HCT116 (cell line): ENCODE data around the gene MICAL1. TPM values are rescaled to one million over a fixed set of nuclear protein-coding genes. Genes with fewer than 3 reads are reported as not detected.

Experiments
- ATAC-seq: fragments of 200-7000 bp; cut with Tn5 transposase; 2 replicates; pipeline ENCODE4 v1.9.1; 2020; ENCODE audit warnings: mild to moderate bottlenecking, moderate library complexity
- BruUV-seq: library from RNA; stranded (reverse); fragments of 400-500 nt; replicated peaks from 2 replicates; lab custom pipeline; 2021; lab: Mats Ljungman, UMichigan
- CTCF ChIA-PET: fragments of 300-600 bp; sonication (Branson Sonifier 250); formaldehyde crosslinking; loops from one replicate; lab custom pipeline; 2021; ENCODE audit warnings: antibody characterized with exemption; lab: Charles Lee
- POLR2A ChIA-PET: fragments of 300-600, 350-600 bp; sonication (Branson Sonifier 250); formaldehyde crosslinking; loops from one replicate; lab custom pipeline; 2021; ENCODE audit warnings: antibody characterized with exemption; lab: Charles Lee
- RAD21 ChIA-PET, 2 experiments: fragments of 300-600 bp; sonication (Branson Sonifier 250); formaldehyde crosslinking; loops; one replicate each; lab custom pipeline; 2023; ENCODE audit warnings: low total read pairs in 2 of 2; ENCODE audit not compliant: uncharacterized antibody in 2 of 2, unreplicated experiment in 2 of 2, low non-redundant PET in 1 of 2; lab: Charles Lee
- DNase-seq: peaks from one replicate; pipeline ENCODE4 v3.0.0-alpha.2; 2010; ENCODE audit warnings: low read depth, low spot score
- H2AFZ ChIP-seq: fragments of 200-600 bp; shearing (Covaris generic), sonication (generic); 2 replicates; pipeline ENCODE4 v1.6.1; 2017; ENCODE audit warnings: low read depth, mixed run types, mixed read lengths, antibody characterized with exemption, low read length; ENCODE audit not compliant: poor library complexity, severe bottlenecking
- H3K27ac ChIP-seq: 2 replicates; pipeline ENCODE4 v1.5.1; 2012; ENCODE audit warnings: low read depth, low read length
- H3K27me3 ChIP-seq: fragments of 200-600 bp; sonication (generic); 2 replicates; pipeline ENCODE4 v1.6.1; 2016; ENCODE audit warnings: mixed run types, low read length, mixed read lengths; ENCODE audit not compliant: insufficient read depth
- H3K36me3 ChIP-seq, 2 experiments: fragments of 200-500 bp in 1 of 2; fragments of 200-600 bp in 1 of 2; sonication (Bioruptor generic) in 1 of 2; sonication (generic) in 1 of 2; 2 replicates each; pipeline versions ENCODE4 v1.5.1 to v1.6.1; 2014 to 2016; ENCODE audit warnings: low read length in 2 of 2, inconsistent platforms in 1 of 2, mixed read lengths in 1 of 2, mixed run types in 1 of 2; ENCODE audit not compliant: insufficient read depth in 2 of 2, control insufficient read depth in 1 of 2
- H3K4me1 ChIP-seq, 2 experiments: fragments of 200-600 bp in 1 of 2; sonication (generic) in 1 of 2; 2 replicates each; pipeline versions ENCODE4 v1.5.1 to v1.6.1; 2012 to 2017; ENCODE audit warnings: low read length in 2 of 2, inconsistent platforms in 1 of 2, mild to moderate bottlenecking in 1 of 2, mixed read lengths in 1 of 2, mixed run types in 1 of 2, moderate library complexity in 1 of 2; ENCODE audit not compliant: insufficient read depth in 2 of 2, control insufficient read depth in 1 of 2
- H3K4me2 ChIP-seq: fragments of 200-600 bp; sonication (generic); 2 replicates; pipeline ENCODE4 v1.6.1; 2017; ENCODE audit warnings: mixed run types, low read length, mixed read lengths
- H3K4me3 ChIP-seq, 2 experiments: fragments of 200-600 bp in 1 of 2; sonication (generic) in 1 of 2; replicated peaks in 1 of 2; 2 replicates each; pipeline ENCODE4 v1.5.1; 2011 to 2016; ENCODE audit warnings: low read length in 2 of 2, control low read depth in 1 of 2, low read depth in 1 of 2, mild to moderate bottlenecking in 1 of 2, mixed read lengths in 1 of 2, mixed run types in 1 of 2
- H3K79me2 ChIP-seq: fragments of 200-600 bp; sonication (generic); 2 replicates; pipeline ENCODE4 v1.6.1; 2017; ENCODE audit warnings: mild to moderate bottlenecking, mixed run types, low read length, moderate library complexity, mixed read lengths; ENCODE audit not compliant: insufficient read depth
- H3K9ac ChIP-seq: fragments of 200-600 bp; sonication (generic); 2 replicates; pipeline ENCODE4 v1.6.1; 2016; ENCODE audit warnings: low read length, mixed read lengths
- H3K9me2 ChIP-seq: fragments of 200-600 bp; sonication (generic), shearing (Covaris generic); 2 replicates; pipeline ENCODE4 v1.6.1; 2017; ENCODE audit warnings: mixed run types, mild to moderate bottlenecking, moderate library complexity; ENCODE audit not compliant: insufficient read depth
- H3K9me3 ChIP-seq, 2 experiments: fragments of 200-500 bp in 1 of 2; fragments of 200-600 bp in 1 of 2; sonication (Bioruptor generic) in 1 of 2; sonication (generic) in 1 of 2; 2 replicates each; pipeline ENCODE4 v1.6.1; 2014 to 2017; ENCODE audit warnings: low read length in 2 of 2, mixed read lengths in 2 of 2, inconsistent platforms in 1 of 2, low read depth in 1 of 2, mild to moderate bottlenecking in 1 of 2, mixed run types in 1 of 2, moderate library complexity in 1 of 2; ENCODE audit not compliant: control insufficient read depth in 1 of 2, insufficient read depth in 1 of 2
- H4K20me1 ChIP-seq: fragments of 200-600 bp; sonication (generic), shearing (Covaris generic); 2 replicates; pipeline ENCODE4 v1.6.1; 2017; ENCODE audit warnings: mixed run types, mild to moderate bottlenecking, moderate library complexity; ENCODE audit not compliant: insufficient read depth
- CBX3 ChIP-seq: IDR thresholded peaks from 2 replicates; pipeline ENCODE4 v1.6.1; 2012; ENCODE audit warnings: low read depth
- CEBPB ChIP-seq: IDR thresholded peaks from 2 replicates; pipeline ENCODE4 v1.6.1; 2012; ENCODE audit warnings: low read depth
- ELF1 ChIP-seq: IDR thresholded peaks from 2 replicates; pipeline ENCODE4 v1.6.1; 2012; ENCODE audit warnings: low read depth, borderline replicate concordance
- EZH2phosphoT487 ChIP-seq: fragments of 200-600 bp; IDR thresholded peaks from 2 replicates; pipeline ENCODE4 v1.6.1; 2018; ENCODE audit warnings: antibody characterized with exemption, borderline replicate concordance
- JUND ChIP-seq: IDR thresholded peaks from 2 replicates; pipeline ENCODE4 v1.6.1; 2012
- POLR2A ChIP-seq: IDR thresholded peaks from 2 replicates; pipeline ENCODE4 v1.7.0; 2011; ENCODE audit warnings: borderline replicate concordance; ENCODE audit not compliant: insufficient read depth, insufficient read length; ENCODE audit errors: extremely low read depth
- POLR2AphosphoS5 ChIP-seq: IDR thresholded peaks from 2 replicates; pipeline ENCODE4 v1.6.1; 2011; ENCODE audit warnings: mild to moderate bottlenecking, low read depth, low read length, moderate library complexity
- SIN3A ChIP-seq: IDR thresholded peaks from 2 replicates; pipeline ENCODE4 v1.6.1; 2012; ENCODE audit warnings: low read depth
- TCF7L2 ChIP-seq: IDR thresholded peaks from 2 replicates; pipeline ENCODE4 v1.7.0; 2011; ENCODE audit warnings: borderline replicate concordance, inconsistent platforms; ENCODE audit not compliant: insufficient read depth, insufficient read length; ENCODE audit errors: extremely low read depth
- YY1 ChIP-seq: IDR thresholded peaks from 2 replicates; pipeline ENCODE4 v1.6.1; 2011; ENCODE audit warnings: low read length, low read depth, moderate library complexity, mild to moderate bottlenecking; ENCODE audit not compliant: insufficient replicate concordance; ENCODE audit errors: extremely low read depth
- intact Hi-C: fragments of 100-400 bp; cut with micrococcal nuclease; formaldehyde crosslinking; loops from 2 replicates; pipeline ENCODE4 v1.10.0; 2022
- total RNA-seq: library from RNA; stranded (reverse); gene quantifications from one replicate; pipeline ENCODE4 v1.2.1, GENCODE V29; 2021; ENCODE audit not compliant: unreplicated experiment
- TF ChIP-seq, protein P1 (sequence below), 3 experiments: fragments of 200-600 bp in 1 of 3; sonication (generic) in 1 of 3; IDR thresholded peaks in 2 of 3; conservative IDR thresholded peaks in 1 of 3; 2 replicates each; pipeline ENCODE4 v1.5.1; 2012 to 2017; ENCODE audit warnings: low read depth in 2 of 3, low read length in 2 of 3, antibody characterized with exemption in 1 of 3, borderline replicate concordance in 1 of 3, control low read depth in 1 of 3, mild to moderate bottlenecking in 1 of 3, mixed read lengths in 1 of 3, mixed run types in 1 of 3, moderate library complexity in 1 of 3; ENCODE audit not compliant: insufficient read depth in 1 of 3
- TF ChIP-seq, protein P2 (sequence below): IDR thresholded peaks from 2 replicates; pipeline ENCODE4 v1.6.1; 2011; ENCODE audit warnings: mild to moderate bottlenecking, low read length, moderate library complexity; ENCODE audit not compliant: insufficient replicate concordance; ENCODE audit errors: extremely low read depth
- TF ChIP-seq, protein P3 (sequence below): IDR thresholded peaks from 2 replicates; pipeline ENCODE4 v1.6.1; 2012; ENCODE audit warnings: low read depth

Gene MICAL1
- total RNA-seq, 1 experiment from 2014 or later, result 23.9 TPM

DNA sequence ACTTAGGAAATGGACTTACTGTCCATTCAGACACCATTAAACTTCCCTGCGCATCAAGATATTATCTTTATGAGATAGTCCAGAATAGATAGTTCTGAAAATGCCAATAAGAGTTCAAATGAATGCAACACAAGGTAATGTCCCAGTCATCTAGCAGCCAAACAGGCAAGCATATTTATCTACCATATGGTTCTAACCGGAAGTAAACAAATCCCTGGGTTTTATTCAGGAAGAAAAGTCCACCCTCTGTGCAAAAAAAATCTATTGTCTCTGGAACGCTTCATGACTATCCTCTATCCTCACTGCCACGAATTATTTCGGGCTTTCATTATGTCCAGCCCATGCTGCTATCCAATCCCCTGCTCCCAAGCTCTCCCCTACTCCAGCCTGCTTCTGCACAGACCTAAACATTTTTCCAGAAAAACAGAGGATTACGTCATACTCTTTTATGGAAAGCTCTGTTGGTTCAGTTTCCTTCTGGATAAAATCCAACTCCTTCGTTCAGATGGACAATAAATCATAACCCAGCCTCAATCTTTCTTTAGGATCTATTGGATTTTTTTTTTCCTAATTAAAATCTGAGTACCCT, 26.6 kb downstream of the MICAL1 start:
- DNase-seq, result no peak
- Histone ChIP-seq H3K9me3 (no peaks in the 10 kb centered on the region), H3K36me3 (no peaks in the 10 kb centered on the region), H2AFZ (no peak overlapping the region), H3K27ac (no peak overlapping the region), H3K9me2 (no peaks in the 10 kb centered on the region), H3K79me2 (no peaks in the 10 kb centered on the region), H3K4me1 (peaks cover 0 to 9% of the 10 kb centered on the region in 2 experiments; a peak in 2 of 4 replicates), H4K20me1 (no peaks in the 10 kb centered on the region), H3K27me3 (no peaks in the 10 kb centered on the region), H3K4me3 (no peak overlapping the region), H3K4me2 (no peak overlapping the region), H3K9ac (no peak overlapping the region)
- ChIA-PET POLR2A (no interaction called here), RAD21 (no interaction called here), CTCF (no interaction called here)
- no TSS peak for BruUV-seq
- intact Hi-C loops, result no loop called here
- ATAC-seq, result no peak
- TF ChIP-seq, protein P1, sequence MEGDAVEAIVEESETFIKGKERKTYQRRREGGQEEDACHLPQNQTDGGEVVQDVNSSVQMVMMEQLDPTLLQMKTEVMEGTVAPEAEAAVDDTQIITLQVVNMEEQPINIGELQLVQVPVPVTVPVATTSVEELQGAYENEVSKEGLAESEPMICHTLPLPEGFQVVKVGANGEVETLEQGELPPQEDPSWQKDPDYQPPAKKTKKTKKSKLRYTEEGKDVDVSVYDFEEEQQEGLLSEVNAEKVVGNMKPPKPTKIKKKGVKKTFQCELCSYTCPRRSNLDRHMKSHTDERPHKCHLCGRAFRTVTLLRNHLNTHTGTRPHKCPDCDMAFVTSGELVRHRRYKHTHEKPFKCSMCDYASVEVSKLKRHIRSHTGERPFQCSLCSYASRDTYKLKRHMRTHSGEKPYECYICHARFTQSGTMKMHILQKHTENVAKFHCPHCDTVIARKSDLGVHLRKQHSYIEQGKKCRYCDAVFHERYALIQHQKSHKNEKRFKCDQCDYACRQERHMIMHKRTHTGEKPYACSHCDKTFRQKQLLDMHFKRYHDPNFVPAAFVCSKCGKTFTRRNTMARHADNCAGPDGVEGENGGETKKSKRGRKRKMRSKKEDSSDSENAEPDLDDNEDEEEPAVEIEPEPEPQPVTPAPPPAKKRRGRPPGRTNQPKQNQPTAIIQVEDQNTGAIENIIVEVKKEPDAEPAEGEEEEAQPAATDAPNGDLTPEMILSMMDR (IDR thresholded peaks at IDR 0.05 in 2 of 3, conservative IDR thresholded peaks at IDR 0.05 in 1 of 3; ENCODE audit: borderline replicate concordance in 1 of 3, insufficient read depth in 1 of 3, low read depth in 2 of 3, low read length in 2 of 3), result no peak
- TF ChIP-seq YY1 (no peak), EZH2phosphoT487 (no peak), POLR2A (no peak), CBX3 (no peak), JUND (no peak), SIN3A (no peak), POLR2AphosphoS5 (no peak), TCF7L2 (no peak), ELF1 (no peak), CEBPB (no peak)
- TF ChIP-seq, protein P2, sequence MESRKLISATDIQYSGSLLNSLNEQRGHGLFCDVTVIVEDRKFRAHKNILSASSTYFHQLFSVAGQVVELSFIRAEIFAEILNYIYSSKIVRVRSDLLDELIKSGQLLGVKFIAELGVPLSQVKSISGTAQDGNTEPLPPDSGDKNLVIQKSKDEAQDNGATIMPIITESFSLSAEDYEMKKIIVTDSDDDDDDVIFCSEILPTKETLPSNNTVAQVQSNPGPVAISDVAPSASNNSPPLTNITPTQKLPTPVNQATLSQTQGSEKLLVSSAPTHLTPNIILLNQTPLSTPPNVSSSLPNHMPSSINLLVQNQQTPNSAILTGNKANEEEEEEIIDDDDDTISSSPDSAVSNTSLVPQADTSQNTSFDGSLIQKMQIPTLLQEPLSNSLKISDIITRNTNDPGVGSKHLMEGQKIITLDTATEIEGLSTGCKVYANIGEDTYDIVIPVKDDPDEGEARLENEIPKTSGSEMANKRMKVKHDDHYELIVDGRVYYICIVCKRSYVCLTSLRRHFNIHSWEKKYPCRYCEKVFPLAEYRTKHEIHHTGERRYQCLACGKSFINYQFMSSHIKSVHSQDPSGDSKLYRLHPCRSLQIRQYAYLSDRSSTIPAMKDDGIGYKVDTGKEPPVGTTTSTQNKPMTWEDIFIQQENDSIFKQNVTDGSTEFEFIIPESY, result no peak
- TF ChIP-seq, protein P3, sequence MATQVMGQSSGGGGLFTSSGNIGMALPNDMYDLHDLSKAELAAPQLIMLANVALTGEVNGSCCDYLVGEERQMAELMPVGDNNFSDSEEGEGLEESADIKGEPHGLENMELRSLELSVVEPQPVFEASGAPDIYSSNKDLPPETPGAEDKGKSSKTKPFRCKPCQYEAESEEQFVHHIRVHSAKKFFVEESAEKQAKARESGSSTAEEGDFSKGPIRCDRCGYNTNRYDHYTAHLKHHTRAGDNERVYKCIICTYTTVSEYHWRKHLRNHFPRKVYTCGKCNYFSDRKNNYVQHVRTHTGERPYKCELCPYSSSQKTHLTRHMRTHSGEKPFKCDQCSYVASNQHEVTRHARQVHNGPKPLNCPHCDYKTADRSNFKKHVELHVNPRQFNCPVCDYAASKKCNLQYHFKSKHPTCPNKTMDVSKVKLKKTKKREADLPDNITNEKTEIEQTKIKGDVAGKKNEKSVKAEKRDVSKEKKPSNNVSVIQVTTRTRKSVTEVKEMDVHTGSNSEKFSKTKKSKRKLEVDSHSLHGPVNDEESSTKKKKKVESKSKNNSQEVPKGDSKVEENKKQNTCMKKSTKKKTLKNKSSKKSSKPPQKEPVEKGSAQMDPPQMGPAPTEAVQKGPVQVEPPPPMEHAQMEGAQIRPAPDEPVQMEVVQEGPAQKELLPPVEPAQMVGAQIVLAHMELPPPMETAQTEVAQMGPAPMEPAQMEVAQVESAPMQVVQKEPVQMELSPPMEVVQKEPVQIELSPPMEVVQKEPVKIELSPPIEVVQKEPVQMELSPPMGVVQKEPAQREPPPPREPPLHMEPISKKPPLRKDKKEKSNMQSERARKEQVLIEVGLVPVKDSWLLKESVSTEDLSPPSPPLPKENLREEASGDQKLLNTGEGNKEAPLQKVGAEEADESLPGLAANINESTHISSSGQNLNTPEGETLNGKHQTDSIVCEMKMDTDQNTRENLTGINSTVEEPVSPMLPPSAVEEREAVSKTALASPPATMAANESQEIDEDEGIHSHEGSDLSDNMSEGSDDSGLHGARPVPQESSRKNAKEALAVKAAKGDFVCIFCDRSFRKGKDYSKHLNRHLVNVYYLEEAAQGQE, result no peak
